Activated CD4-positive, alpha-beta T cell treated with anti-CD3 and anti-CD28 coated beads, Interleukin-2, amount 10 ng/mL, durations not matched to agents 24 days and 14 days (primary cell): ENCODE data around the gene LRP10. TPM values are rescaled to one million over a fixed set of nuclear protein-coding genes. Genes with fewer than 3 reads are reported as not detected.
"Not testable (repeated sequence)": the region's sequence is repeated elsewhere in the genome, so short reads cannot be mapped to it uniquely, and the experiment has no call there.

Source experiments
- DNase-seq: peaks from one replicate; pipeline ENCODE4 v3.0.0; 2022
- H3K27ac Mint-ChIP-seq: one replicate; pipeline ENCODE4 v1.8.0; 2022; ENCODE audit warnings: mild to moderate bottlenecking, mixed read lengths
- H3K27me3 Mint-ChIP-seq: one replicate; pipeline ENCODE4 v1.8.0; 2022; ENCODE audit warnings: mixed read lengths
- H3K36me3 Mint-ChIP-seq: one replicate; pipeline ENCODE4 v1.8.0; 2022; ENCODE audit warnings: low read depth, mild to moderate bottlenecking, mixed read lengths
- H3K4me1 Mint-ChIP-seq: one replicate; pipeline ENCODE4 v1.8.0; 2021; ENCODE audit warnings: mixed read lengths
- H3K4me3 Mint-ChIP-seq: one replicate; pipeline ENCODE4 v1.8.0; 2022; ENCODE audit warnings: mild to moderate bottlenecking, moderate library complexity, mixed read lengths
- H3K9me3 Mint-ChIP-seq: one replicate; pipeline ENCODE4 v1.8.0; 2021; ENCODE audit warnings: mixed read lengths
- intact Hi-C: fragments of 100-400 bp; cut with micrococcal nuclease; formaldehyde crosslinking; loops from one replicate; pipeline ENCODE4 v1.15.1; 2023
- total RNA-seq: library from RNA; stranded (reverse); gene quantifications from 2 replicates; pipeline ENCODE4 v1.2.3, GENCODE V29; 2022

LRP10 gene
- total RNA-seq, 1 donor from 2014 or later = 35.2 TPM

GRCh38 chr14:22849212-22849819, 22.2 kb upstream of the LRP10 start:
- Mint-ChIP-seq H3K4me3 (no peak overlapping the region), H3K27ac (no peak overlapping the region), H3K9me3 (no peaks in the 10 kb centered on the region), H3K4me1 (peaks cover 19% of the 10 kb centered on the region), H3K36me3 (no peaks in the 10 kb centered on the region), H3K27me3 (peaks cover 5% of the 10 kb centered on the region)
- intact Hi-C loops = no loop called here
- DNase-seq = no peak

- peak; percentile 75 for DNase-seq
- Mint-ChIP-seq H3K9me3 (no peaks in the 10 kb centered on the region), H3K4me3 (no peak overlapping the region), H3K36me3 (no peaks in the 10 kb centered on the region), H3K27ac (peak overlapping the region; percentile 48), H3K27me3 (peaks cover 8% of the 10 kb centered on the region), H3K4me1 (peaks cover 28% of the 10 kb centered on the region)
- intact Hi-C loops = loop anchor here (5.0 to 10.0 kb wide), 2 partner anchors 264 to 936 kb away; partner anchors contain the start of gene DAD1
These were observed 20.4 kb upstream of the LRP10 start for GRCh38 chr14:22850944-22851764.

- not testable (repeated sequence) for H3K4me3 Mint-ChIP-seq, DNase-seq, H3K27ac Mint-ChIP-seq, H3K9me3 Mint-ChIP-seq, H3K27me3 Mint-ChIP-seq, H3K36me3 Mint-ChIP-seq
- H3K4me1 Mint-ChIP-seq = peaks cover 30% of the 10 kb centered on the region
- intact Hi-C loops = loop anchor here (2.0 to 10.0 kb wide), 4 partner anchors 19 to 937 kb away; partner anchors contain the start of genes DAD1 and LRP10
These were observed 19.4 kb upstream of the LRP10 start for GRCh38 chr14:22852178-22852577.

GRCh38 chr14:22852599-22852939, 19.0 kb upstream of the LRP10 start:
- H3K9me3 Mint-ChIP-seq = no peaks in the 10 kb centered on the region
- no peak for DNase-seq
- peak overlapping the region; percentile 78 for H3K27ac Mint-ChIP-seq
- H3K36me3 Mint-ChIP-seq = no peaks in the 10 kb centered on the region
- H3K27me3 Mint-ChIP-seq = peaks cover 10% of the 10 kb centered on the region
- intact Hi-C loops = loop anchor here (2.0 to 10.0 kb wide), 4 partner anchors 18 to 938 kb away; partner anchors contain the start of genes DAD1 and LRP10
- H3K4me3 Mint-ChIP-seq = peak overlapping the region; percentile 87
- peaks cover 30% of the 10 kb centered on the region for H3K4me1 Mint-ChIP-seq

- no peaks in the 10 kb centered on the region for H3K36me3 Mint-ChIP-seq
- peaks cover 10% of the 10 kb centered on the region for H3K27me3 Mint-ChIP-seq
- DNase-seq = peak; percentile 97
- intact Hi-C loops = loop anchor here (1.0 to 10.0 kb wide), 7 partner anchors 18 to 938 kb away; partner anchors contain the start of genes DAD1 and LRP10
- peaks cover 33% of the 10 kb centered on the region for H3K4me1 Mint-ChIP-seq
- no peaks in the 10 kb centered on the region for H3K9me3 Mint-ChIP-seq
- H3K27ac Mint-ChIP-seq = peak overlapping the region; percentile 78
- H3K4me3 Mint-ChIP-seq = peak overlapping the region; percentile 87
These were observed 18.4 kb upstream of the LRP10 start for GRCh38 chr14:22852940-22853767.

GRCh38 chr14:22854296-22854695, 17.2 kb upstream of the LRP10 start:
- DNase-seq, H3K27me3 Mint-ChIP-seq, H3K36me3 Mint-ChIP-seq, H3K27ac Mint-ChIP-seq, H3K4me3 Mint-ChIP-seq, H3K9me3 Mint-ChIP-seq: not testable (repeated sequence)
- peaks cover 39% of the 10 kb centered on the region for H3K4me1 Mint-ChIP-seq
- intact Hi-C loops = loop anchor here (5.0 to 10.0 kb wide), 2 partner anchors 267 to 939 kb away; partner anchors contain the start of gene DAD1

GRCh38 chr14:22854963-22855724, 16.4 kb upstream of the LRP10 start:
- no peaks in the 10 kb centered on the region for H3K9me3 Mint-ChIP-seq
- peaks cover 39% of the 10 kb centered on the region for H3K4me1 Mint-ChIP-seq
- DNase-seq = no peak
- H3K27me3 Mint-ChIP-seq = peaks cover 7% of the 10 kb centered on the region
- H3K36me3 Mint-ChIP-seq = no peaks in the 10 kb centered on the region
- no peak overlapping the region for H3K27ac Mint-ChIP-seq
- no peak overlapping the region for H3K4me3 Mint-ChIP-seq
- intact Hi-C loops = loop anchor here (5.0 to 10.0 kb wide), 2 partner anchors 268 to 940 kb away; partner anchors contain the start of gene DAD1

GRCh38 chr14:22856428-22856827, 15.1 kb upstream of the LRP10 start:
- peaks cover 2% of the 10 kb centered on the region for H3K9me3 Mint-ChIP-seq

GRCh38 chr14:22860377-22860776, 11.2 kb upstream of the LRP10 start:
- H3K4me3 Mint-ChIP-seq, H3K36me3 Mint-ChIP-seq, H3K27ac Mint-ChIP-seq, intact Hi-C loops, H3K9me3 Mint-ChIP-seq, DNase-seq: not testable (repeated sequence)
- Mint-ChIP-seq H3K27me3 (peaks cover 25% of the 10 kb centered on the region), H3K4me1 (peaks cover 15% of the 10 kb centered on the region)

More at GRCh38 chr14:22856428-22856827, 15.1 kb upstream of the LRP10 start:
- Mint-ChIP-seq H3K27ac (no peak overlapping the region), H3K4me1 (peaks cover 35% of the 10 kb centered on the region), H3K36me3 (no peaks in the 10 kb centered on the region), H3K4me3 (no peak overlapping the region), H3K27me3 (peaks cover 14% of the 10 kb centered on the region)
- intact Hi-C loops = loop anchor here (10.0 kb wide), 1 partner anchor 942 kb away; no protein-coding TSS in a partner anchor
- DNase-seq = no peak

- no peak overlapping the region for H3K4me3 Mint-ChIP-seq
- H3K9me3 Mint-ChIP-seq = peaks cover 8% of the 10 kb centered on the region
- no peak for DNase-seq
- no peak overlapping the region for H3K27ac Mint-ChIP-seq
- intact Hi-C loops = no loop called here
- peaks cover 11% of the 10 kb centered on the region for H3K4me1 Mint-ChIP-seq
- peaks cover 5% of the 10 kb centered on the region for H3K36me3 Mint-ChIP-seq
- H3K27me3 Mint-ChIP-seq = peaks cover 21% of the 10 kb centered on the region
These were observed 9.9 kb upstream of the LRP10 start for GRCh38 chr14:22861651-22862050.

- Mint-ChIP-seq H3K9me3 (peaks cover 8% of the 10 kb centered on the region), H3K4me1 (peaks cover 2% of the 10 kb centered on the region), H3K27ac (no peak overlapping the region), H3K4me3 (no peak overlapping the region), H3K36me3 (peaks cover 5% of the 10 kb centered on the region), H3K27me3 (peaks cover 18% of the 10 kb centered on the region)
- no peak for DNase-seq
- intact Hi-C loops = no loop called here
These were observed 6.6 kb upstream of the LRP10 start for GRCh38 chr14:22864979-22865378.

GRCh38 chr14:22865424-22866405, 5.8 kb upstream of the LRP10 start:
- H3K4me1 Mint-ChIP-seq = peaks cover 5% of the 10 kb centered on the region
- peaks cover 16% of the 10 kb centered on the region for H3K27me3 Mint-ChIP-seq
- no peak overlapping the region for H3K4me3 Mint-ChIP-seq
- DNase-seq = no peak
- H3K9me3 Mint-ChIP-seq = peaks cover 8% of the 10 kb centered on the region
- intact Hi-C loops = no loop called here
- peaks cover 5% of the 10 kb centered on the region for H3K36me3 Mint-ChIP-seq
- no peak overlapping the region for H3K27ac Mint-ChIP-seq
